ENCODE measurements around the gene NFYC.
A peak's percentile ranks its signal among the peaks of the same experiment; 100 is the strongest.

DNA sequence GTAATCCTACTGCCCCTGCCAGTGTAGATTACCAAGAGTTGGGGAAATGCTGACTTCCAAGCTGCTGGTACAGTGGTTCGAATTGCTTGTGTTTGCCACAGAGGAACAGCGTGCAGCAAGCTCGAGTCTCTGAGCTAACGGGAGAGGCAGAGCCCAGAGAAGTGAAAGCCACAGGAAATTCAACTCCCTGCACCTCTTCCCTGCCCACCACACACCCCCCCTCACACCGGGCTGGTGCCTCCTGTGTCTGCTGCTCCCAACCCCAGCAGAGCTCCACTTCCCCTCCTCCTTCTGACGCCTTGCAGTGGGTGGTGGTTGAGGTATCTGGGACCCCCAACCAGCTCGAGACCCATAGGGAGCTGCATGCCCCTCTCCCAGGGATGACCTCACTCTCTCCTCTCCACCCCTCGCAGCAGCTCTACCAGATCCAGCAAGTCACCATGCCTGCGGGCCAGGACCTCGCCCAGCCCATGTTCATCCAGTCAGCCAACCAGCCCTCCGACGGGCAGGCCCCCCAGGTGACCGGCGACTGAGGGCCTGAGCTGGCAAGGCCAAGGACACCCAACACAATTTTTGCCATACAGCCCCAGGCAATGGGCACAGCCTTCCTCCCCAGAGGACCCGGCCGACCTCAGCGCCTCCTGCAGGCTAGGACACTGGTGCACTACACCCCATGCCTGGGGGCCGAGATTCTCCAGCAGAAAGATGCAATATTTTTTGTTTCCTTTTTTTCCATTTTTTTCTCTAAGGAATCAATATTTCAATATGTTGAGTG is 79.0 kb downstream of the NFYC start:
- TF ChIP-seq, protein P1, sequence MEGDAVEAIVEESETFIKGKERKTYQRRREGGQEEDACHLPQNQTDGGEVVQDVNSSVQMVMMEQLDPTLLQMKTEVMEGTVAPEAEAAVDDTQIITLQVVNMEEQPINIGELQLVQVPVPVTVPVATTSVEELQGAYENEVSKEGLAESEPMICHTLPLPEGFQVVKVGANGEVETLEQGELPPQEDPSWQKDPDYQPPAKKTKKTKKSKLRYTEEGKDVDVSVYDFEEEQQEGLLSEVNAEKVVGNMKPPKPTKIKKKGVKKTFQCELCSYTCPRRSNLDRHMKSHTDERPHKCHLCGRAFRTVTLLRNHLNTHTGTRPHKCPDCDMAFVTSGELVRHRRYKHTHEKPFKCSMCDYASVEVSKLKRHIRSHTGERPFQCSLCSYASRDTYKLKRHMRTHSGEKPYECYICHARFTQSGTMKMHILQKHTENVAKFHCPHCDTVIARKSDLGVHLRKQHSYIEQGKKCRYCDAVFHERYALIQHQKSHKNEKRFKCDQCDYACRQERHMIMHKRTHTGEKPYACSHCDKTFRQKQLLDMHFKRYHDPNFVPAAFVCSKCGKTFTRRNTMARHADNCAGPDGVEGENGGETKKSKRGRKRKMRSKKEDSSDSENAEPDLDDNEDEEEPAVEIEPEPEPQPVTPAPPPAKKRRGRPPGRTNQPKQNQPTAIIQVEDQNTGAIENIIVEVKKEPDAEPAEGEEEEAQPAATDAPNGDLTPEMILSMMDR (conservative IDR thresholded peaks at IDR 0.05 in 1 of 2, IDR thresholded peaks at IDR 0.05 in 1 of 2; ENCODE audit: extremely low read depth in 1 of 2, insufficient read depth in 1 of 2, low read depth in 1 of 2, low read length in 2 of 2) = peak in 1 of 2 donors; percentile 35
- TF ChIP-seq EZH2 (IDR thresholded peaks at IDR 0.05; ENCODE audit: borderline replicate concordance, low read length) = no peak
